Sigmoid colon (tissue), 4 donors: ENCODE measurements around the gene ACY1.

Source experiments
- EP300 ChIP-seq, 4 donors: sonication (generic); formaldehyde crosslinking; IDR thresholded peaks; one replicate each; pipeline ENCODE4 v1.6.1; 2017; ENCODE audit warnings: antibody characterized with exemption in 4 of 4
- POLR2A ChIP-seq, 2 donors: fragments of 450-650 bp; IDR thresholded peaks; one replicate each; pipeline ENCODE4 v1.6.1; 2016; ENCODE audit warnings: antibody characterized with exemption in 2 of 2, mild to moderate bottlenecking in 2 of 2, moderate library complexity in 2 of 2
- POLR2AphosphoS5 ChIP-seq, 4 donors: sonication (generic); formaldehyde crosslinking; IDR thresholded peaks; one replicate each; pipeline ENCODE4 v1.6.1; 2017; ENCODE audit warnings: antibody characterized with exemption in 4 of 4
- TF ChIP-seq, protein P1 (sequence below), 4 experiments: fragments of 450-650 bp in 3 of 4; fragments of 200-600 bp in 1 of 4; IDR thresholded peaks; one replicate each; pipeline ENCODE4 v1.5.1; 2016 to 2019; ENCODE audit warnings: antibody characterized with exemption in 4 of 4, mild to moderate bottlenecking in 3 of 4, moderate library complexity in 2 of 4

DNA sequence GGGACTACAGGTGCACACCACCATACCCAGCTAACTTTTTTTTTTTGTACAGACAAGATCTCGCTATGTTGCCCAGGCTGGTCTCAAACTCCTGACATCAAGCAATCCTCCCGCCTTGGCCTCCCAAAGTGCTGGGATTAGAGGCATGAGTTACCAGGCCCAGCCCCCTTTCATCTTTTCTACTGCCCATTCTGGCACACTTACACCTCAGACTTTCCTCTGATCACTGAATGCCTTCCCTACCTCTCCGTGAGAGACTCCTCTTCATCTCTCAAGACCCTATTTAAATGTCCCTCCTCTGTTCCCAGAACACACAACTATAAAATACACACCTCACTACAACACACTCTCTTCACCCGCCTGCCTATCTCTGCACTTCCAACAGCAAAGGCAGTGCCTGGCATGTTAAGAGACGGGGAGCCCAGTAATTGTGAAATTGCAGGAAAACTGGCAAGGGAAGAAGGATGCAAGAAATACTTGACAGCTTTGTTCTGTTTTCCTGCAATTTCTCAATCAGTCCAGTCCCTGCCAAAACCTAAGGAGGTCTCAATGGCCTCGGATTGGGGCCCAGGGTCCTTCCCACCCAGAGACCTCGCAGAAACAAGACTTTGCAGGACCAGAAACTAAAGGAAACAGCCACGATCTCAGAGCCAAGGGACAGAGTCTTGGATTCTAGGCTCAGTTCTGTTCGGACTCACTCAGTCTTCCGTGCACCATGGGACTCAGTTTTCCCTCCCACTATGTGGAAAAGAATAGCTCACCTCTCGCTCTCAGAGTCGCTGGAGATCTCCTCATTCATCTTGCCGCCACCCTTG lies 42.5 kb upstream of the ACY1 start:
- TF ChIP-seq, protein P1, sequence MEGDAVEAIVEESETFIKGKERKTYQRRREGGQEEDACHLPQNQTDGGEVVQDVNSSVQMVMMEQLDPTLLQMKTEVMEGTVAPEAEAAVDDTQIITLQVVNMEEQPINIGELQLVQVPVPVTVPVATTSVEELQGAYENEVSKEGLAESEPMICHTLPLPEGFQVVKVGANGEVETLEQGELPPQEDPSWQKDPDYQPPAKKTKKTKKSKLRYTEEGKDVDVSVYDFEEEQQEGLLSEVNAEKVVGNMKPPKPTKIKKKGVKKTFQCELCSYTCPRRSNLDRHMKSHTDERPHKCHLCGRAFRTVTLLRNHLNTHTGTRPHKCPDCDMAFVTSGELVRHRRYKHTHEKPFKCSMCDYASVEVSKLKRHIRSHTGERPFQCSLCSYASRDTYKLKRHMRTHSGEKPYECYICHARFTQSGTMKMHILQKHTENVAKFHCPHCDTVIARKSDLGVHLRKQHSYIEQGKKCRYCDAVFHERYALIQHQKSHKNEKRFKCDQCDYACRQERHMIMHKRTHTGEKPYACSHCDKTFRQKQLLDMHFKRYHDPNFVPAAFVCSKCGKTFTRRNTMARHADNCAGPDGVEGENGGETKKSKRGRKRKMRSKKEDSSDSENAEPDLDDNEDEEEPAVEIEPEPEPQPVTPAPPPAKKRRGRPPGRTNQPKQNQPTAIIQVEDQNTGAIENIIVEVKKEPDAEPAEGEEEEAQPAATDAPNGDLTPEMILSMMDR (IDR thresholded peaks at IDR 0.05) = no peak
- TF ChIP-seq POLR2A (IDR thresholded peaks at IDR 0.05) = no peak
- no peak for TF ChIP-seq EP300 (IDR thresholded peaks at IDR 0.05)
- no peak for TF ChIP-seq POLR2AphosphoS5 (IDR thresholded peaks at IDR 0.05)
